PC-3 (cell line): ENCODE measurements around the gene CDK4.

Experiments
- EZH2 ChIP-seq: fragments of 300-600 bp; sonication (generic); IDR thresholded peaks from one replicate; pipeline ENCODE4 v1.6.1; 2017; ENCODE audit warnings: antibody characterized with exemption, mild to moderate bottlenecking, low read length; ENCODE audit not compliant: unreplicated experiment
- TF ChIP-seq, protein P1 (sequence below): fragments of 300-600 bp; sonication (generic); conservative IDR thresholded peaks from 2 replicates; pipeline ENCODE4 v1.5.1; 2017; ENCODE audit warnings: antibody characterized with exemption, low read depth, mild to moderate bottlenecking, low read length

- TF ChIP-seq, protein P1, sequence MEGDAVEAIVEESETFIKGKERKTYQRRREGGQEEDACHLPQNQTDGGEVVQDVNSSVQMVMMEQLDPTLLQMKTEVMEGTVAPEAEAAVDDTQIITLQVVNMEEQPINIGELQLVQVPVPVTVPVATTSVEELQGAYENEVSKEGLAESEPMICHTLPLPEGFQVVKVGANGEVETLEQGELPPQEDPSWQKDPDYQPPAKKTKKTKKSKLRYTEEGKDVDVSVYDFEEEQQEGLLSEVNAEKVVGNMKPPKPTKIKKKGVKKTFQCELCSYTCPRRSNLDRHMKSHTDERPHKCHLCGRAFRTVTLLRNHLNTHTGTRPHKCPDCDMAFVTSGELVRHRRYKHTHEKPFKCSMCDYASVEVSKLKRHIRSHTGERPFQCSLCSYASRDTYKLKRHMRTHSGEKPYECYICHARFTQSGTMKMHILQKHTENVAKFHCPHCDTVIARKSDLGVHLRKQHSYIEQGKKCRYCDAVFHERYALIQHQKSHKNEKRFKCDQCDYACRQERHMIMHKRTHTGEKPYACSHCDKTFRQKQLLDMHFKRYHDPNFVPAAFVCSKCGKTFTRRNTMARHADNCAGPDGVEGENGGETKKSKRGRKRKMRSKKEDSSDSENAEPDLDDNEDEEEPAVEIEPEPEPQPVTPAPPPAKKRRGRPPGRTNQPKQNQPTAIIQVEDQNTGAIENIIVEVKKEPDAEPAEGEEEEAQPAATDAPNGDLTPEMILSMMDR: no peak
- no peak for TF ChIP-seq EZH2
Observed at GRCh38 chr12:57724003-57724935, 27.8 kb downstream of the CDK4 start.
